GM21447 (cell line): ENCODE data around the gene ZBTB39.

Source experiments
- ATAC-seq: cut with Tn5 transposase; IDR thresholded peaks from one replicate; pipeline ENCODE4 v1.9.1; 2021; ENCODE audit not compliant: unreplicated experiment

The ZBTB39 gene

DNA sequence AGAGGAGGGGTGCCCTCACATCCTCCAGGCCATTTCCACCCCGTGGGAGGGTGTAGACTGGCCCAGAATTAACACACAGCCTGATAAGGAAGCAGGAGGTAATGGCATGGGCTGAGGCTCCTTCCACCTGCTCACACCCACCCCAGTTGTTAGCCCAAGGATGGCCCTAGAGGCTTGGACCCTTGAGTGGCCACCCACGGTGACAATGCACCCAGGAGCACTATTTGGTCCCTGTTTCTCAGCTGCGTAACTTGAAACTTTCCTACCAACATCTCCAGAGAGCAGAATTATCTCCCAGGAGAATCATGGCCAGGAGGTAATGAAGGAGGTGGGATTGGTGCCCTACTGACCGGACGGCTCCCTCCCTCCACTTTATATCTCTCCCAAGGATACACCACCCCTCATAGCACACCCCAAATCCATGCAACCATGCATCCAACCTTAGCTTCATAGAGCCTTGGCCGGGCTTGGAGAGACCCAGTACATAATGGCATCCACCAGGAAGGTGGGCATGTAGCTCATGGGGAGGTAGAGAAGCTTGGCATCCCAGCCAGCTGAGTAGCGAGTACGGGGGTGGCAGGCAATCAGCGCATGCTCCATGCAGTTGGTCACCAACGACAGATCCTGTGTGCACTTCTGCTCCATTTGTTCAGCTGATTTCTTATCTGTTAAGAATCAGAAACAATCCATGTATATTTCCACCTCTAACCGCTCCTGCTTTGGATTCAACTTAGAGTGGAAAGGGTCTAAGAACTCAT is 54.6 kb downstream of the ZBTB39 start:
- ATAC-seq = no peak

DNA sequence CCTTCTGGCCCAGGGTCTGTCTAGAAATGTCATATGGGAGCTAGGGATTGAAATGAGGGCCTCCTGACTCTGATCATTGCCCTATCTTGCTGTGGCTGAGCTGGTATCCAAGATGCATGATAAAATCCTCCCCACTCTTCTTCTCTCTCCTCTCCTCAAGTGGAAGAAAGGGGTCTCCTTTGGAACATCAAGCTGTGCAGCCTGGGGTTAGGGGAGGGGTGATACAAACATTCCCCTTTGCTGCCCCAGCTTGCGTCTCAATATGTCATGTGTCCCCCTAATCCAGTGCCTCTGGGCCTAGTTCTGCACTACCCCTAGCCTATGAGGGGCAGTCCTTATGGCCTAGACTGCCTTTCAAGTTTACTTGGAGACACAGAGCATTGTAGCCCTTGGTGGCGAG is 57.5 kb downstream of the ZBTB39 start:
- ATAC-seq = no peak
